ENCODE measurements around the gene TRIML1. TPM values are rescaled to one million over a fixed set of nuclear protein-coding genes. Genes with fewer than 3 reads are reported as not detected.

The TRIML1 gene
- total RNA-seq, 3 donors from 2014 or later (not counting 1 experiment from before 2014, with no cell fraction given): not detected

DNA sequence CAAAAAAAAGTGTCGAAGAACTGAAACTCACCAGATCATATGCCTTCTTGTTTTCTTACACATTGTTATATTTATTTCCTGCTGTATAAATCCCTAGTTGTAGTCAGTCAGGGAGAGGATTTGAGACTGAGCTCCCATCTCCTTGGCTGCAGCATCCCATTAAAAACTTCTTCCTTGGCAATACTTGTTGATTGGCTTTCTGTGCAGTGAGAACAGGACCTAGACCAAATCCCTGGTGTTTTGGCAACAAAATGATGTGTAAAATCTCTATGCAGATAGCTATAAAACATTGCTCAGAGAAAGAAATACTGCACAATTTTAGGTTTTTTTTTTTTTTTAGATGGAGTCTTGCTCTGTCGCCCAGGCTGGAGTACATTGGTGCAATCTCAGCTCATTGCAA, 47.9 kb downstream of the TRIML1 start:
- H3K9me3 ChIP-seq (ENCODE audit: control insufficient read depth, insufficient read depth, low read length): no peaks in the 10 kb centered on the region
- DNase-seq (no peak), ATAC-seq (no peak)
- H3K4me1 ChIP-seq (ENCODE audit: control insufficient read depth, insufficient read depth, low read length): no peaks in the 10 kb centered on the region
- TF ChIP-seq, protein P1, sequence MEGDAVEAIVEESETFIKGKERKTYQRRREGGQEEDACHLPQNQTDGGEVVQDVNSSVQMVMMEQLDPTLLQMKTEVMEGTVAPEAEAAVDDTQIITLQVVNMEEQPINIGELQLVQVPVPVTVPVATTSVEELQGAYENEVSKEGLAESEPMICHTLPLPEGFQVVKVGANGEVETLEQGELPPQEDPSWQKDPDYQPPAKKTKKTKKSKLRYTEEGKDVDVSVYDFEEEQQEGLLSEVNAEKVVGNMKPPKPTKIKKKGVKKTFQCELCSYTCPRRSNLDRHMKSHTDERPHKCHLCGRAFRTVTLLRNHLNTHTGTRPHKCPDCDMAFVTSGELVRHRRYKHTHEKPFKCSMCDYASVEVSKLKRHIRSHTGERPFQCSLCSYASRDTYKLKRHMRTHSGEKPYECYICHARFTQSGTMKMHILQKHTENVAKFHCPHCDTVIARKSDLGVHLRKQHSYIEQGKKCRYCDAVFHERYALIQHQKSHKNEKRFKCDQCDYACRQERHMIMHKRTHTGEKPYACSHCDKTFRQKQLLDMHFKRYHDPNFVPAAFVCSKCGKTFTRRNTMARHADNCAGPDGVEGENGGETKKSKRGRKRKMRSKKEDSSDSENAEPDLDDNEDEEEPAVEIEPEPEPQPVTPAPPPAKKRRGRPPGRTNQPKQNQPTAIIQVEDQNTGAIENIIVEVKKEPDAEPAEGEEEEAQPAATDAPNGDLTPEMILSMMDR (IDR thresholded peaks at IDR 0.05): no peak
- H3K4me1 Mint-ChIP-seq: no peaks in the 10 kb centered on the region
- 90% methylated on average over 2 of the region's 2 CpGs for WGBS (ENCODE audit: insufficient coverage)
- no peak overlapping the region for H3K27ac ChIP-seq (ENCODE audit: low read length)
- H3K27me3 ChIP-seq (ENCODE audit: control insufficient read depth, insufficient read depth, low read length): no peaks in the 10 kb centered on the region
- intact Hi-C loops (cut with micrococcal nuclease): no loop called here
- no peak overlapping the region for H3K4me3 ChIP-seq (ENCODE audit: low read length)
- no peak overlapping the region for H3K4me3 Mint-ChIP-seq
- no peaks in the 10 kb centered on the region for H3K36me3 Mint-ChIP-seq
- H3K27me3 Mint-ChIP-seq (ENCODE audit: low read depth in 2 of 2): no peaks in the 10 kb centered on the region
- H3K9me3 Mint-ChIP-seq: peaks cover 11 to 15% of the 10 kb centered on the region in 2 donors
- no peak overlapping the region for H3K27ac Mint-ChIP-seq
- no peaks in the 10 kb centered on the region for H3K36me3 ChIP-seq (ENCODE audit: control insufficient read depth, insufficient read depth, low read length)

DNA sequence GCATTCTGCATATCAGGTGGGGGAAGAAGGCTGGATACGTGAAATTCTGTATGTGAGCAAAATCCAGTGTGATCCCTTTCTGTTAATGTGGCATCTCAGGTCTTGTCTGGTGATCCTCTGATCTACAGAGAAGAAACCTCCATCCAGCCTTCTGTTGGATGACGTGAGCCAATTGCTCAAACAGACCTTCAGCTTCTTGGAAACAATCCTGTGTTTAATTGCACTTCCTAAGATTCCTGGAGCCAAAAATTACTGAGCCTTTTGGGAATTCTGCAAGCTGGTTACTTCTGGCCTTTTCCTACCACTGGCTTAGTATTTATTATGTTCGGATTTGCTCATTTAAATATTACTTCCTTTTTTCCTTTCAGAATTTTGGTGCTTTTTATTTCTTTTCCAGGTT, 51.2 kb downstream of the TRIML1 start:
- peaks cover 2% of the 10 kb centered on the region for H3K9me3 ChIP-seq (ENCODE audit: control insufficient read depth, insufficient read depth, low read length)
- TF ChIP-seq, protein P1 (IDR thresholded peaks at IDR 0.05): no peak
- intact Hi-C loops (cut with micrococcal nuclease): no loop called here
- no peaks in the 10 kb centered on the region for H3K36me3 ChIP-seq (ENCODE audit: control insufficient read depth, insufficient read depth, low read length)
- no peak overlapping the region for H3K4me3 Mint-ChIP-seq
- H3K27me3 Mint-ChIP-seq (ENCODE audit: low read depth in 2 of 2): no peaks in the 10 kb centered on the region
- WGBS (ENCODE audit: insufficient coverage): 91% methylated on average over 3 of the region's 3 CpGs
- no peaks in the 10 kb centered on the region for H3K36me3 Mint-ChIP-seq
- H3K27ac Mint-ChIP-seq: no peak overlapping the region
- H3K27me3 ChIP-seq (ENCODE audit: control insufficient read depth, insufficient read depth, low read length): no peaks in the 10 kb centered on the region
- no peaks in the 10 kb centered on the region for H3K4me1 Mint-ChIP-seq
- no peaks in the 10 kb centered on the region for H3K4me1 ChIP-seq (ENCODE audit: control insufficient read depth, insufficient read depth, low read length)
- H3K4me3 ChIP-seq (ENCODE audit: low read length): no peak overlapping the region
- H3K9me3 Mint-ChIP-seq: peaks cover 9 to 12% of the 10 kb centered on the region in 2 donors
- ATAC-seq (no peak), DNase-seq (no peak)
- no peak overlapping the region for H3K27ac ChIP-seq (ENCODE audit: low read length)

DNA sequence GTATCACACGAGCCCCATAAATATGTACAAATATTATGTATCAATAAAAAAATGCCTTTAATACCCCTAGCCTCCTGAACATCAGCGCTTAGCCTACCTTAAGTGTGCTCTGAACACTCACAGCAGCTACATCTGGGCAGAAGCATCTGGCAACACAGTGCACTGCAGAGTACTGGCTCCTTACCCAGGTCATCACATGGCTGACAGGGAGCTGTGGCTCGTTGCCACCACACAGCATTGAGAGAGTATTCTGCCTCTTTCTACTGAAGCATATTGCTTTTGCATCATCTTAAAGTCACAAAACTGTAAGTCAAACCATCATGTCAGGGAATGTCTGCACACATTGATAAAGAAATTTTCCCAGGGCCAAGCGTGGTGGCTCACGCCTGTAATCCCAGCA, 55.2 kb downstream of the TRIML1 start:
- DNase-seq (no peak), ATAC-seq (no peak)
- Histone ChIP-seq H3K36me3 (ENCODE audit: control insufficient read depth, insufficient read depth, low read length) (no peaks in the 10 kb centered on the region), H3K27ac (ENCODE audit: low read length) (no peak overlapping the region), H3K4me1 (ENCODE audit: control insufficient read depth, insufficient read depth, low read length) (no peaks in the 10 kb centered on the region), H3K9me3 (ENCODE audit: control insufficient read depth, insufficient read depth, low read length) (peaks cover 13% of the 10 kb centered on the region), H3K27me3 (ENCODE audit: control insufficient read depth, insufficient read depth, low read length) (no peaks in the 10 kb centered on the region), H3K4me3 (ENCODE audit: low read length) (no peak overlapping the region)
- intact Hi-C loops (cut with micrococcal nuclease): no loop called here
- H3K4me1 Mint-ChIP-seq: no peaks in the 10 kb centered on the region
- H3K36me3 Mint-ChIP-seq: peaks cover 7% of the 10 kb centered on the region
- 87% methylated on average over 5 of the region's 5 CpGs for WGBS (ENCODE audit: insufficient coverage)
- no peaks in the 10 kb centered on the region for H3K27me3 Mint-ChIP-seq (ENCODE audit: low read depth in 2 of 2)
- no peak overlapping the region for H3K27ac Mint-ChIP-seq
- TF ChIP-seq, protein P1 (IDR thresholded peaks at IDR 0.05): no peak
- peaks cover 8% of the 10 kb centered on the region in 2 donors for H3K9me3 Mint-ChIP-seq
- H3K4me3 Mint-ChIP-seq: no peak overlapping the region

DNA sequence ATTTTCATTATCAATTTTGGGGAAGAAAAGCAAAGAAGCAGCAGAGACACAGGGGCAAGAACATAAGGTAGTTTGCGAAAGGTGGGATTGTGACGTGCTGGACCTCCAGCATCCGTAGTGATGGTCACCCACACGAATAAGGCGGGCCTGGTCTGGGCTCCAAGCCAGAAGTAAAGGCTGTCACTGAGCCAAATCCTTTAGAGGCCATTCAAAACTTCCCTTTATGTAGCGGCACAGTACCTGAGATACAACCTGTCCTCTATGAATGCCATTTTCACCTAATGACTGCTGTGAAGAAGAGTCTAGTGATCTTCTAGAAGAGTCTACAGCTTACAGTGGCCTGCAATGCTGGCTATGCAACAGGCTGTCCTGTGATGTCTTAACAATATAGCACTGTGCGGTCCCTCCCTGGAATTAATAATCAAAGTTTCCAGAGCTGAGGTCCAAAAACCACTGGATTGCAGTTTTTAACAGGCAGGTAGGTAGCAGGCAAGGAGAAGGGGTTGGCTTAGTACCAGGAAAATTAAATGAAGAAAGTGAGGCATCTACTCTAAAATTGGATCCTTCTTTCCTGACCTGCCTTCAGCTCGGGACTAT, 56.2 kb downstream of the TRIML1 start:
- intact Hi-C loops (cut with micrococcal nuclease): no loop called here
- no peak for DNase-seq
- peaks cover 12 to 14% of the 10 kb centered on the region in 2 donors for H3K9me3 Mint-ChIP-seq
- H3K27ac ChIP-seq (ENCODE audit: low read length): no peak overlapping the region
- no peaks in the 10 kb centered on the region for H3K36me3 ChIP-seq (ENCODE audit: control insufficient read depth, insufficient read depth, low read length)
- no peak for ATAC-seq
- no peak overlapping the region for H3K27ac Mint-ChIP-seq
- peaks cover 13% of the 10 kb centered on the region for H3K9me3 ChIP-seq (ENCODE audit: control insufficient read depth, insufficient read depth, low read length)
- no peak overlapping the region for H3K4me3 ChIP-seq (ENCODE audit: low read length)
- H3K27me3 ChIP-seq (ENCODE audit: control insufficient read depth, insufficient read depth, low read length): no peaks in the 10 kb centered on the region
- TF ChIP-seq, protein P1 (IDR thresholded peaks at IDR 0.05): no peak
- no peaks in the 10 kb centered on the region for H3K27me3 Mint-ChIP-seq (ENCODE audit: low read depth in 2 of 2)
- 90% methylated on average over 8 of the region's 8 CpGs for WGBS (ENCODE audit: insufficient coverage)
- H3K4me1 Mint-ChIP-seq: no peaks in the 10 kb centered on the region
- no peak overlapping the region for H3K4me3 Mint-ChIP-seq
- peaks cover 7% of the 10 kb centered on the region for H3K36me3 Mint-ChIP-seq
- H3K4me1 ChIP-seq (ENCODE audit: control insufficient read depth, insufficient read depth, low read length): no peaks in the 10 kb centered on the region

Data from natural killer cell (primary cell).